Lower leg skin (tissue), 3 donors: ENCODE results near the gene PPP4R1.

Experiments
- POLR2A ChIP-seq, 2 donors: fragments of 450-650 bp; IDR thresholded peaks; one replicate each; pipeline ENCODE4 v1.6.1; 2016 to 2017; ENCODE audit warnings: antibody characterized with exemption in 2 of 2, mild to moderate bottlenecking in 1 of 2, moderate library complexity in 1 of 2
- TF ChIP-seq, protein P1 (sequence below), 3 donors: fragments of 450-650 bp; IDR thresholded peaks; one replicate each; pipeline ENCODE4 v1.5.1; 2016; ENCODE audit warnings: antibody characterized with exemption in 3 of 3, mild to moderate bottlenecking in 3 of 3, moderate library complexity in 2 of 3

DNA sequence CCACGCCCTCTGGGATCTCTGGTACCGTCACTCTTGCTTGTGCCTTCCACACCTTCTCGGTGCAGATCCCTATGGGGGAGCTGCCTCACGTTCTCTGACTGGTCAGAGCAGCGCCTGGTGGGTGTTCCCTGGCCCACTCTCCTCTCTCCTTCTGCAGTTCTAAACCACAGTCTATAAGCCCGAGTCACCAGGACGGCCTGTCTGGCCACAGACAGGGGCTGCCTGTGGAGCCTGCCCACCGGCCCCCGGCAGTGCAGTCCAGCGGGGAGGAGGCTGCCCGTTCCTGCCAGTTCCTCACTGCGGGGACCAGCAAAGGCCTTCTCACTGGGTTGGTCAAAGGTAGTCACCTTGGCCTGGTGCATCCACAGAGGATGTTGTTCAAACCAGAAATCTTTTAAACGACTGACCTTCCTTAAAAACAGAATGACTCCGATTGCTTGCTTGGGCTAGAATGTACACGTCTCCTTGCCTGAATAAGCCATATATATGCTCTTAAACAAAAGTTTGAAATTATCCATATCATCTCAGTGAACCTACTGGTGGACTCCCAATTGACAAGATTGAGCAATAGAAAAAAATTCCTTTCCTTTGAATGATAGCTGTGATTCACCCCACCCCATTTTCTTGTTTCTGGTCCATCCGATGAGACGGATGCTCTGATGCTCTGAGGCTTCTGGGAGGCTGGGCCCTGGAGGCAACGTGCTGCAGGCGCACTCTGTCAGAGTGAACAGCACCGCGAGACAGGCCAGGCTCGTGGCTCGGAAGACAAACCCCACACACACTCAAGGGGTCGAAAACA is 77.8 kb downstream of the PPP4R1 start:
- TF ChIP-seq, protein P1, sequence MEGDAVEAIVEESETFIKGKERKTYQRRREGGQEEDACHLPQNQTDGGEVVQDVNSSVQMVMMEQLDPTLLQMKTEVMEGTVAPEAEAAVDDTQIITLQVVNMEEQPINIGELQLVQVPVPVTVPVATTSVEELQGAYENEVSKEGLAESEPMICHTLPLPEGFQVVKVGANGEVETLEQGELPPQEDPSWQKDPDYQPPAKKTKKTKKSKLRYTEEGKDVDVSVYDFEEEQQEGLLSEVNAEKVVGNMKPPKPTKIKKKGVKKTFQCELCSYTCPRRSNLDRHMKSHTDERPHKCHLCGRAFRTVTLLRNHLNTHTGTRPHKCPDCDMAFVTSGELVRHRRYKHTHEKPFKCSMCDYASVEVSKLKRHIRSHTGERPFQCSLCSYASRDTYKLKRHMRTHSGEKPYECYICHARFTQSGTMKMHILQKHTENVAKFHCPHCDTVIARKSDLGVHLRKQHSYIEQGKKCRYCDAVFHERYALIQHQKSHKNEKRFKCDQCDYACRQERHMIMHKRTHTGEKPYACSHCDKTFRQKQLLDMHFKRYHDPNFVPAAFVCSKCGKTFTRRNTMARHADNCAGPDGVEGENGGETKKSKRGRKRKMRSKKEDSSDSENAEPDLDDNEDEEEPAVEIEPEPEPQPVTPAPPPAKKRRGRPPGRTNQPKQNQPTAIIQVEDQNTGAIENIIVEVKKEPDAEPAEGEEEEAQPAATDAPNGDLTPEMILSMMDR (IDR thresholded peaks at IDR 0.05), result no peak
- TF ChIP-seq POLR2A (IDR thresholded peaks at IDR 0.05), result no peak
